Cardiac septum (tissue), 1 donor: Measurements from ENCODE around the gene ADAMTSL3. TPM values are rescaled to one million over a fixed set of nuclear protein-coding genes. Genes with fewer than 3 reads are reported as not detected.

Experiments used
- DNase-seq: peaks from one replicate; pipeline ENCODE4 v3.0.0-alpha.2; 2020; ENCODE audit warnings: low spot score
- intact Hi-C: fragments of 100-400 bp; cut with DNase I; formaldehyde crosslinking; loops from one replicate; pipeline ENCODE4 v1.14.0; 2022
- total RNA-seq: library from RNA; stranded (reverse); fragmentation: NEBNext Ultra II Directional; extraction: Animal tissue kit (Norgen Biotek cat#: 25700); gene quantifications from one replicate; pipeline ENCODE4 v1.2.1, GENCODE V29; 2021
- donor health status: DM: no; HTN: no; CAD: no.

Gene ADAMTSL3
- total RNA-seq, 1 donor from 2014 or later = 9.8 TPM

DNA sequence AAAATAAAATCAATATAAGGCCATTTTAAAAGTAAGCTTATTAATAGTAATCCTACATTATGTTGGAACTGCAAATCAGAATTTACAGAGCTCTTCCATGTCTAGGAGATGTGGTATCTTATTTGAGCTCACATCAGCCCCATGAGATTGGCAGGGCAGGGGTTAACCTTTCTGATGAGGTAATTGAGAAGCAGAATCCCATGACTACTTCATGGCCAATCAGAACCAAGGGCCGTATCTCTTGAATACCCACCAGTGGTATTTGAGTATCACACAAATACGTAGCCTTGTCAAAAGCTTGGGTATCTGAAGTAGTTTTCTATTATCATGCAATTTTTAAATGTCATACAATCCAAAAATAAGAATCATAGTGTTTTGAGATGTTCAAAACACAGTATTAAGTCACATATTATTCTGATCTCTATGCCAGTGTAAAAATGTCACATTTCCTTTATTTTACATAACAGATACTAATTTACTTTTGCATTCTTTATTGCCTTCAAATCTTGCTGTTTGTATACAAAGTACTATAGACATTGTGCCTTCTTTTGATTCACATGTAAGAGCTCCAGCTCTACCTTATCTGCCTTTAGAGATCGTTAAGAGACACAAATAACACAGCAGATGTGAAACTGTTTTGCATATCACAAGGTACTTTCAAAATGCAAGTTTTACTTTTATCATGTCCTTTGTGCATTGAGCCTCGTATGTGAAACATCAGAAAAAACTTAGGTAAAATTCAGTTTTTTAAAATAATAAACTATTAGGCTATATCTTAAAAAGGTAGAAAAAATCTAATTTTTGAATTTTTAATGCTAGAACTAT, 329.9 kb downstream of the ADAMTSL3 start:
- intact Hi-C loops = no loop called here

DNA sequence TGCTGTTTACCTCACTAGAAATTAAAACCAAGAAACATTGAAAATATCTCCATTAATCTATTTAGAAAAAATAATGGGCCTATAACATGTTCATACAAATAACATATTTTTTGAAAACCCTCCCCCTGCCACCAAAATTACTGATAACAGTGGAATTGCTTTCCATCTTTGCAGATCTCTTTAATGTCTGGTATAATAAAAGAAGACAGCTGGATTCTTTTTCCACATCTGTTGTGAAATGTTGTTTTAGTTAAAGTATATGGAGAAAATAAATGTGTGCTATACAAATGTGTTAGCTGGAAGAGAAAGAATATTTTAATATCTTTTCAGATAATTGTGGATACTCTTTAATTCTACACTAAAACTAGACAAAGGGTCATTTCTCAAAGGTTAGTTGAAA, 330.7 kb downstream of the ADAMTSL3 start:
- no peak for DNase-seq
- intact Hi-C loops = no loop called here

More for the DNA sequence above, 329.9 kb downstream of the ADAMTSL3 start:
- no peak for DNase-seq

DNA sequence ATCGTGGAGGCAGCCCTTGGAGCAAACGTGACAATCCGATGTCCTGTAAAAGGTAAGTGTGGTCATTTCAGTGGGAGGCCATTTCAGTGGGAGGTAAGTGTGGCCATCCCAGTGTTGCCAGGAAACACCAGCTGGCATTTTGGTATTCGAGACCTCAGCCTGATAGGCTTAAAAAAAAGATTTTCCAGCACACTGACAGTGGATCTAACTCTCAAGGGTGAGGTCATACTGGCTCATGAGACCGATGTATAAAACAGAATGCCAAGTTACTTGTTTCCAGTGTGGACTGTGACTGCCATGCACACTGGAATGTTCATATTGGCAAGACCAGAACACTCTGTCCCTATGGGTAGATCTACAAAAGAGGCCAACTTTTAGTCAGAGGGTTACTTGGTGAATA, 337.2 kb downstream of the ADAMTSL3 start:
- intact Hi-C loops = no loop called here
- no peak for DNase-seq

DNA sequence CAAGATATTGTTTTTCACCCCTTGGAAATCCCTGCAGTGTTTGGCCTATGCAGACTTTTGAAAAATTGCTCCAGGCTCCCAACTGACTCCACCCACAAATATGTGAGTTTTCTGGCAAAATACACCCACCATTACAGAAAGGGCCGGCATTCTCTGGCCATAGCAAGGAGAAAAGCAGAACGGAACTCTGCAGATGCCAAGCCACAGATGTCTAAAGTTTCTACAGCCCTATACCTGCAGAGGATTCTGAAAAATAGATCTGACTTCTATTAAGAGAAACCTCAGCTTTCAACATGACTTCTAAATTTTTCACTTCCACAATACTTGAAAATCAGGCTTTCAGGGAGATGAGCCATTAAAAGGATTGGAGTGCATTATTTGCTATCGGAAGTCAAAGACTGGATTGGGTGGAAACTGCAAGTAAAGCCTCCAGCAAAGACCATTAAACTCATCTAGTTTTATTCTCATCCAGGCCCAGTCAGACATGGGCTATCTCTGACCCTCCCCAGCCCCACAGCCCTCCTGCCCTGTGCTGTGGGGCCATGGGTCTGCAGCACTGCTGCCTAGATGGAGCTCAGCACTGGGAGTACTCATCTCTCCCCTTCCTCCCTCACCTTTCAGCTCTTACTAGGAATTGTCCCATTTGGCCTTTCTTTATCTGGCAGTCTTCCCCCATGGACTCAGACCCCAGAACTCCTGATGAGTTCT, 338.6 kb downstream of the ADAMTSL3 start:
- DNase-seq = no peak
- intact Hi-C loops = no loop called here

DNA sequence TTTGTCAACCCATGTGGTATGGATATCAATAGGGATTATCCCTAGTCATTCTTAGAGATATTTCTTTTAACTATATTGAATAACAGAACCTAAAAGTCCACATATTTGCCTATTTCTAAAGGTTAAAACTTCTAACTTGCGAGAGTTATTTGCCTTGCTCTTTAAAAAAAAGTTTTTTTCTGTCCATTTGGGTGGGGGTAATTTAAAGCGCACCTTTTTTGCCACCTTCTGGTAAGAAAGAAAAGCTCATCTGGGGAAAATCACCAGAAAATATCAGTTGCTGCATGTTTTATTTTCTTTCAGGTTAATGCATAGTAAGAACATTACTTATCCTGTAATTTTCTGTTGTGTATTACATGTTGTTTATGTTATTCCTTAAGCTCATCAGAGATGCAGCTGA, 339.7 kb downstream of the ADAMTSL3 start:
- intact Hi-C loops = no loop called here
- no peak for DNase-seq

DNA sequence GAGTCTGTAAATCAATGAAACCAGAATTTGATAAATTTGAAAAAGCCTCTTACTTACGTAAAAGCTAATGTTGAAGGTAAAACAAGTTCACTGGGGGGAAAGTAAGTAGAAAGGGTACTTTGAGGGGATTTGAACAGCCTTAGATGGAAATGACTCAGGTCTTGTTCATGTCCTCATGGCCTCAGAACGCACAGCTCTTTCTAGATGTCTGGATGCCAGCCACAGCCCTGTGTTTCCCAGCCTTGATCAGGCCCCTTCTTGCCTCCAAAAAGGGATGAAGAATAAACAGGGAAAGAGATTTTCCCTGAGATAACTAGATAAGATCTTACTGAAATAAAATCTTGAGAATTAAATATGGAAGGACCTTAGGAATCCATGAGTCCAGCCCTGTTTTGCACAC, 344.6 kb downstream of the ADAMTSL3 start:
- no peak for DNase-seq
- intact Hi-C loops = no loop called here

DNA sequence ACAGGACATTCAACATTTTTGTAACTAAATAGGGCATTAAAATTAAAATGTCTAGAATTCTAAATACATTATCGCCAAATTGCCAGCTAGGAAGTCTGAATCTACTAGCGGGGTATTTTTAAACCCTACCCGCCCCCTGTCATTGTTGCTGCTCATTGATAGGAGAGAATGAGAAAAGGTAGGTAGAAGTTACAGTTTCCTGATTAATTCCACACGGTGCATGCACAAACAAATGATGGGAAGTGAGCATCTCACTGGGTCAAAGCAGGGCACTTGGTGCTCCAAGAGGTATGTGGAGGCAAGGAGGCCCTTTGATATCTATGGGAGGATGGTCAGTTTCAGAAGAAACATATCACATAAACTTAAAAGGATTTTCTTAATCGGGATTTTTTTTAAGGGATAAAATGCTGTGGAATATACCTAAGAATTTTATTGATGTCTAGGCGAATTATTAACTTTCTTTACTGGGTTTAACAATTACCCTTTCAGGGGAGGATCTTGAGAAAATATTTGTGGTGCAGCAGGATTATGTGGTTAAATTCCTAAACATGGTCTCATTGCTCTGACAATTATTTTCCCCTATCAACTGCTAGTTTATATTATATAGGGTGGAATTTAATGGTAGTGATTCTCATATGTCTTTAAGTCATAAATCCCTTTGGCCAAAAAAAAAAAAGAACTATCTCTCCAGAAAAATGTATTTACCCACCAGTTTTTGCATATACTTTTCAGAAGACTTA, 345.6 kb downstream of the ADAMTSL3 start:
- intact Hi-C loops = no loop called here
- DNase-seq = no peak

DNA sequence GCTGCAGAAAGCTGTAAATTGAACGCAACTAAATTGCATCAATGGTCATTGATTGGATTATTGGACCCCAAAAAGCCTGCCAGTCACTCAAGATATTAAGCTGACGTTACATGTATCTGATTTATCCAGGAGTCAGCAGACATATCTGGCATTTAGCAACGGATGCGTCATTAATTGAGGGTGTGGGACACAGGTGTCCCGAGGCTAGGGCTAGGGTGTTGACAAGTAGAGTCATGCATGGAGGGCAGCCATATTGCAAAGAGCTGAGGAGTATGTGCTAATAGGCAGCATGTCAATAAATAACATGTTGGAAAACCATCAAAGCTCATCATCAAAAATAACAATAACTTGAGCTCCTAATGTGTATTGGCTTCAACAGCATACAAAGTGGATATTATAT, 347.1 kb downstream of the ADAMTSL3 start:
- intact Hi-C loops = no loop called here
- no peak for DNase-seq

DNA sequence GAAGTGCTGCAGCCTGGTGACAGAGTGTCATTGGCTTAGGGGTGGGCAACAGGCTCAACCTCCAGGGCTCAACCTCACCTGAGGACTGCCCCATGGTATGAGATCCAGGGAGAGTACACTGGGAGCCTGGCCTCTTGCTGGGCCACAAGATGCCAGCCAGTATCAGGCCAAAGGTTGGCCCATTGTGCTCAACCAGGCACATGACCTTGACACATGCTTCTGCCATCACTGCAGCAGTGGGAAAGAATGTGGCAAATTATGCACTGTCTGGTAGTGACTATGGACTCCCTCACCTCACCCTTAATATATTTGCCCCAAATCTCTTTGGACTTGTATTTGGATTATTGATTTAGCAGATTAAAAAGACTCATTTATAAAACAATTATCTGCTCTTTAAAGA, 347.7 kb downstream of the ADAMTSL3 start:
- no peak for DNase-seq
- intact Hi-C loops = no loop called here

DNA sequence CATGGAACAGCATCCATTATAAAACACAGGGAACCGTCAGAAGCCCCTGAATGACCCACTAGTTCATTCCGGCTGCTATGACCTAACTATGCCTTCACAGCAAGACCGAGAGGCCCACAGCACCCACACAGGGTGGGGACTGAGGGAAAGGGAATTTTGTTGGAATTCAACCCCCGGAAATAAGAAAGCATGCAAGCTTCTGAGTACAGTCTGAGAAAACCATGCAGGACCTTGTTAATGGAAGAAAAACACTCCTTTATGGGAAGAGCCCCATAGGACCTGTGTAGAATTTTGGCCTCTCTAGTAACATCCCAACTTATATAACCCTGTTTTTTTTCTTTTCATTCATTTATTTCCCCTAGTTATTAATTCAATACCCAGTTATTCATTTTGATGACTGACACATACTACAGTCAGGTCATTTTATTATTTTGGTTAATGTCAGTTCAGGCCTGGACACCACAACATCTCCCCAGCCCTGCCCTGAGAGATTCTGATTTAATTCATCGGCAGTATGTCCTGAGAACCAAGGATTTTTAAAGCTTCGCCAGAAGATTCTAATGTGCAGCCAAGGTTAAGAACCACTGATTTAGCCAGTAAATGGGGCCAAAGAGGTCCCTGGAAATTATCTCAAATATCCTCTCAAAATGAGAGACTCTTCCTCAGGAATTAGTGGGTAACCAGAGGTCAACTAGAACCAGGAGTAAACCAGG, 350.0 kb downstream of the ADAMTSL3 start:
- DNase-seq = no peak
- intact Hi-C loops = no loop called here

DNA sequence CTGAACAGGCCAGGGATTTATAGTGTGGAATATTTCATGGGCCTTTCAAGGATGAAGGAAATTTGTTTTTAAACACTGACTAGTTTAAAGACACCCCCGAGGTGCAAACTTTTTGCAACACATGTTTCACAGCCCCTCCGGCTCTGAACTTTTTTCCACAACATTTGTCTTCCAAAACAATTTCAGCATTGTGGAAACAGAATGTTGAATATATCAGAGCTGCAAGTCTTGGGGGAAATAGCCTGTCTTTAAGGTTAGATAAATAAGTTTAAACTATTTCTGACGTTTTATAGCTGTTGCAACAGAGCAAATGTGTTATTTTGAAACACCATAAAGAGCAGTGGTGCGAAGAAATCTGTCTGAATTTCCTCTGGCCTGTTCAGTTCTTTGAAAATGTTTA, 352.5 kb downstream of the ADAMTSL3 start:
- no peak for DNase-seq
- intact Hi-C loops = no loop called here

DNA sequence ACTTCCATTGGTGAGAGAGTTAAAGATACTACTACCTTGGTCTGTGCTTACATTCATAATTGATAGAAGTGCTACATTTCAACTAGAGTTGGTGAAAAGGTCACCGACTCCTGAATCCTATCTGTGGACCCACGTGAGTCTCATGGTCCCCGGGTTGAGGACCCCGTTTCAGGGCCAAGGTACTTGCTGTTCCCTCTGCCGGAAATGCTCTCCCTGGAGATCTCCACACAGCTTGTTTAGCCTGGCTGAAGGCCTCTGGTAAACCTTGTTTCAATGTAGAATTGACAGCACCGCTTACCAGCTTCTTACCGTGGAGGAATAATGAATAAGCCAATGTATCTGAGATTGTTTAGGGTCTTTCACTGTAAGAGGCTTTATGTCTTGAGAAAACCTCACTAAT, 355.7 kb downstream of the ADAMTSL3 start:
- intact Hi-C loops = no loop called here
- DNase-seq = no peak

DNA sequence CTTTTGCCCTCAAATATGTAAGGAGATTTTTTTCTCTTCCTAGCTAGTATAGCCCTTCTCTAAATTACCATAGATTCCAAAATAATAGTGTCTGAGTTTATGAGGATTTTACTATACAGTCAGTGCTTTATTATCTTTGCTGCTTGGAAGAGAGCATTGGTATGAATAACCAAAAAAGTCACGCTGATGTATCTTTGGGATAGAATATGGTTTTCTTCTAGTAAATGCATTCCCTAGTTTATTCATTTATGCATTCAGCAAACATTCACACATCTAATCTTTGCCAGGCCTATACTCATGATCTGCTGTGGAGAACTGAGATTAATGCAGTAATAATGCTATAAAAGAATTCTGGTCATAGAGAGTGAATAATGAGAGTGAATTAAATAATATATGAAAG, 356.3 kb downstream of the ADAMTSL3 start:
- intact Hi-C loops = no loop called here
- no peak for DNase-seq

DNA sequence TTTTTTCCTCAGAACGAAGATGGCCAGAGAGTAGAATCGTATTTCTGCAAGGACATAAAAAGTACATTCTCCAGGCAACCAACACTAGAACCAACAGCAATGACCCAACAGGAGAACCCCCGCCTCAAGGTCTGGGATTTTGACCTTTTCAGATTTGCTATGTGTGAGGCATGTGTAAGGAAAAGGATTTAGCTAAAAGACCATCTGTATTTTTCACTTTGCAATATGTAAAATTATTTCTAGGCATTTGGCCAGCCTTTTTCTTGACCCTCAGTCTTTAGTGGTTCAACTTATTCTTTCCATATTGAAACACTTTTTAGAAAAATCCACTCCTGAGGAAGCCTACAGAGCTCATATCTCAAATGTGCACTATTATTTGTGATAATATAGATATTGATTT, 362.4 kb downstream of the ADAMTSL3 start:
- intact Hi-C loops = no loop called here
- DNase-seq = no peak

DNA sequence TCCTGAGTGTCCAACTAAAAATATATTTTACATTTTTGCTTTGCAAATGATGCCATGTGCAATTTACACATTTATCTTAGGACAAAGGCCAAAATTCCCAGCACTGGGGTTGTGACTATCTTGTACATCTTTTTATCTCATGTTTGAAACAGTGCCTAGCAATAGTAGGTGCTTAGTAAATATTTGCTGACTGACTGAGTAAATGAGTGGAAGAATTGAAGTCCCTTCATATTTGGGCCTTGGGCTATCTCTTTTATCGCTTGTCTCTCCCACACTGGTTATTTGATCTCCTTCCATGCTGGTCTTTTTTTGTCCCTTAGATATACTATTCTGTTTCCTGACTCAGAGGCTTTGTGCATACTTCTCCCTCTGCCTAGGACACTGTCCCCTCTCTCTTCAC, 368.6 kb downstream of the ADAMTSL3 start:
- intact Hi-C loops = no loop called here
- DNase-seq = no peak

DNA sequence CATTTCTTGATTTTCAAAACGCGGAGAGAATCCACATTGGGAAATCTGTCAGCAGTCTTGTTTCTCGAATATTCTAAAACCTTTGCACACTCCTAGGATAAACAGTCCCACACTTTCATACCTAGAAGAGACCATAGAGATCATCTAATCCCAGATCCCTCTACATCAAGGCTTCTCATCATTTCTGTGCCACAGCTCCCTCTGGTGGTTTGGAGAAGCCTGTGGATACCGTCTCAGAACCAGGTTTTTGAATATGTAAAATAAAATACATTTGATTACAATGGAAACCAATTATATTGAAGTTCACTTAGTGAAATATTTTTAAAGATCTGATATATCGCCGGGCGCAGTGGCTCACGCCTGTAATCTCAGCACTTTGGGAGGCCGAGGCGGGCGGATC, 369.7 kb downstream of the ADAMTSL3 start:
- DNase-seq = no peak

DNA sequence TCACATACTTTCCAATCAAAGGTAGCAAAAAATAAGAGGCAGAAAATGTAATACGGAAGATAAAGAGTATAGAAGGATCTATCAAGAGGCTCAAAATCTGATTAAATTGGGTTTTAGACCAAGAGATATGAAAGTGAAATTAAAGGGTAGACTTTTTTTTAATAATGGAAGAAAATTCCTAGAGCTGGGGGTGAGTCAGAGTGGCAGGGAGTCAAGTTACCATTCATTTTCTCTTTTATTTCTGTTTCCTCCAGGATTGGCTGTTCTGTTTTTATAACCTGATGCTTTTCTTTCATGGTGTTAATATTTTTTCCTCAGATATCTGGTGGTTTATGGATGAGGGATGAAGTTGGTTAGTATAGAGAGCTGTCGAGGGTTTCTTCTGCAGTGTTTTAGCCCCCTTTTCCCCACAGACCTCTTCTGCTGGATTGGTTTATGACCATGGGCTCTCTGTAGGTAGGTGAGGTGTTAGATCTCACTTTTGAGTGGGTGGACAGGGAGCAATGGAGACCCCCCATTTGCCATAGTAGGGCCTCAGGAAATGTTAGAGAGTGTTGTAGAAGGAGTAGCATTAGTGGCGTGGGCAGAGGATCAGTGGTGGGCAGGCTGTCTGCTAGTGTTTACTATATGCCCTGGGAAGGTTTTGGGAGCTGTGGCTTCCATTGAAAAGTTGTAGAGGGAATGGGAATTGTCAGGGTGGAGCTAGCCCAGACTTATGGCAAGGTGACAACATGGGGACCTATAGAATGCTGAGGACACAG, 380.1 kb downstream of the ADAMTSL3 start:
- DNase-seq = no peak
- intact Hi-C loops = loop anchor here (10.0 kb wide), 1 partner anchor 299 kb away; no protein-coding TSS in a partner anchor

More for the DNA sequence above, 369.7 kb downstream of the ADAMTSL3 start:
- intact Hi-C loops = no loop called here

DNA sequence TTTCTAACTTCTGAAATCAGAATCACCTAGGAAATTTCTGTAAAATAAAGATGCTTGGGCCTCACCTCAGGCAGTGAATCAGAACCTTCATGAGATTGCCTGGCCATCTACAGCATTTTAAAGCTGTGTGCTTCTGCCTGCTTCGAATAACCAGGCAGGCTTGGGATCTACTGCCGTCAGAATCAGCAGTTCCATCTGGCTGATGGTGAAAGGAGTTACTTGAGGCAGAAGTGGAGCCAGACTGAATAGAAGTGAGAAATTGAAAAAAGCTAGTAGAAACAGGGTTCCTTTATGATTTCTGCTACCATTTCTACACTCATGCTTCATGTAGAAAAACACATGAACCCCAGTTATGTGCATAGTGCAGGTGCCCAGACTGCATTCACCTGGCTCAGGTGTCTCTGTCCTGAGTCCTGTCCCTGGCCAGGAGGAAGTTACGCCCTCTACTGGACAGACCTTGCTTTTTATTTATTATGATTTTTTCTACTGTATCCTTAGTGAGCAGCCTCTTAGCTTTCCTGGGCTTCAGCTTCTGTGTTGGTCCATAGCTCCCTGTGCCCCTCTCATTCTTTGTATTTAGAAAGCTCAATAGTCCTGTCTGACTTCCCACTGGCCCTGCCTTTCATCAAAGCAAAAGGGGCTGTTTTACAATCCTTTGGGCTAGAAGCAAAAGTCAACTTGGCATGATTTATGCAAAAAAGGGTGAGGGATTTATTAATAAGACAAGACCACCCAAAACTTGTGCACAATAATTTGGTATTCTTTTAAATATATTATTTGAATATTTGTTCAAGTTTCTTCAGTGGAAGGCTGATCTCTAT, 380.9 kb downstream of the ADAMTSL3 start:
- no peak for DNase-seq
- intact Hi-C loops = loop anchor here (10.0 kb wide), 1 partner anchor 300 kb away; no protein-coding TSS in a partner anchor
